NCI-H1105 (cell line): ENCODE data around the gene TEX53.

ENCODE experiments used
- DNase-seq: peaks from one replicate; lab custom pipeline; 2025; lab: John Stamatoyannopoulos, UW

The TEX53 gene

GRCh38 chr9:114638404-114638803 is 19.2 kb downstream of the TEX53 start:
- no peak for DNase-seq

GRCh38 chr9:114634387-114634786 is 23.2 kb downstream of the TEX53 start:
- no peak for DNase-seq

- DNase-seq, result no peak
These were observed 24.0 kb downstream of the TEX53 start for GRCh38 chr9:114633438-114634089.

GRCh38 chr9:114631166-114631565 is 26.4 kb downstream of the TEX53 start:
- DNase-seq, result no peak

GRCh38 chr9:114629563-114630090 is 28.0 kb downstream of the TEX53 start:
- DNase-seq, result no peak

- no peak for DNase-seq
These were observed 30.1 kb downstream of the TEX53 start for GRCh38 chr9:114627553-114627952.

GRCh38 chr9:114626415-114627020 is 31.1 kb downstream of the TEX53 start:
- no peak for DNase-seq

- DNase-seq, result no peak
These were observed 32.9 kb downstream of the TEX53 start for GRCh38 chr9:114624677-114625076.

- DNase-seq, result no peak
These were observed 35.5 kb downstream of the TEX53 start for GRCh38 chr9:114621975-114622609.

GRCh38 chr9:114621561-114621960 is 36.0 kb downstream of the TEX53 start:
- DNase-seq, result no peak

- DNase-seq, result no peak
These were observed 38.3 kb downstream of the TEX53 start for GRCh38 chr9:114619191-114619761.

GRCh38 chr9:114616684-114617520 is 40.7 kb downstream of the TEX53 start:
- no peak for DNase-seq

GRCh38 chr9:114614373-114614772 is 43.2 kb downstream of the TEX53 start:
- DNase-seq, result no peak

- no peak for DNase-seq
These were observed 43.7 kb downstream of the TEX53 start for GRCh38 chr9:114613919-114614318.

GRCh38 chr9:114613087-114613486 is 44.5 kb downstream of the TEX53 start:
- DNase-seq, result no peak

GRCh38 chr9:114612272-114612923 is 45.2 kb downstream of the TEX53 start:
- no peak for DNase-seq

- peak; percentile 40 for DNase-seq
These were observed 45.9 kb downstream of the TEX53 start for GRCh38 chr9:114611516-114612271.

GRCh38 chr9:114608525-114608796 is 49.1 kb downstream of the TEX53 start:
- no peak for DNase-seq

- DNase-seq, result no peak
These were observed 49.7 kb downstream of the TEX53 start for GRCh38 chr9:114607671-114608524.

GRCh38 chr9:114606597-114607207 is 50.9 kb downstream of the TEX53 start:
- DNase-seq, result no peak
